HepG2 (cell line): Measurements from ENCODE around the gene PERP.

Source experiments
- ASH2L ChIP-seq: fragments of 300-600, 200-600 bp; sonication (generic); IDR thresholded peaks from 2 replicates; pipeline ENCODE4 v1.7.0; 2017; ENCODE audit warnings: low read depth, mild to moderate bottlenecking, moderate library complexity, mixed read lengths, low read length; ENCODE audit not compliant: insufficient read length
- ATM ChIP-seq: fragments of 450-650 bp; IDR thresholded peaks from 2 replicates; pipeline ENCODE4 v1.7.1; 2017; ENCODE audit warnings: mild to moderate bottlenecking, borderline replicate concordance

- no peak for TF ChIP-seq ATM
- TF ChIP-seq ASH2L: no peak
These were observed 52.2 kb downstream of the PERP start for GRCh38 chr6:138054982-138055381.
